Skeletal muscle satellite cell (primary cell): ENCODE results near the gene PRKN.

Experiments used
- H3K27me3 ChIP-seq: 2 replicates; pipeline ENCODE4 v1.7.0; 2013; ENCODE audit warnings: low read length; ENCODE audit not compliant: control insufficient read depth, insufficient read depth
- H3K36me3 ChIP-seq: 2 replicates; pipeline ENCODE4 v1.7.0; 2013; ENCODE audit warnings: mild to moderate bottlenecking, control low read depth, low read length; ENCODE audit not compliant: insufficient read depth
- H3K4me1 ChIP-seq: 2 replicates; pipeline ENCODE4 v1.7.0; 2013; ENCODE audit warnings: low read length; ENCODE audit not compliant: control insufficient read depth, insufficient read depth
- H3K4me2 ChIP-seq: 2 replicates; pipeline ENCODE4 v1.7.0; 2013; ENCODE audit warnings: mild to moderate bottlenecking, low read length
- H3K4me3 ChIP-seq: 2 replicates; pipeline ENCODE4 v1.7.0; 2013; ENCODE audit warnings: low read length
- H3K9ac ChIP-seq: 2 replicates; pipeline ENCODE4 v1.7.0; 2013; ENCODE audit warnings: mild to moderate bottlenecking, low read depth, low read length, moderate library complexity
- H3K9me3 ChIP-seq: replicated peaks from 2 replicates; pipeline ENCODE4 v1.7.0; 2013; ENCODE audit warnings: mild to moderate bottlenecking, control low read depth, low read length

PRKN gene

DNA sequence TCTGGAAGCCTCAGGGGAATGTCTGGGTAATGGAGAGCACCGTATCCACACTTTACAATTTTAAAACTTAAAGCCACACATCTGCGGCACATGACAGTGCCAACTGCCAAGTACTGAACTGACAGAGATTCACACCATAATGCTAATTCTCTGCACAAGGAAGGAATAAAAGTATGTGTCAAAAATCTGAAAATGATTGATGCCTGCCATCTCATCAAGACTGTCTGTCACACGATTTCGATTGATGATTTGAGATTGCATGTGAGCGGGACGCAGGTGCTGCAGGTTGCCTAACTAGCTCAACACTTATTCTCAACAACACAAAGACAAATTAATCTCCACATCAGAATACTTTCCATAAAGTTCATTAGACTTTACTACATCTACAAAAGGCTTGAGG, 391.2 kb downstream of the PRKN start:
- no peak overlapping the region for H3K4me3 ChIP-seq
- H3K4me2 ChIP-seq = no peak overlapping the region
- H3K9ac ChIP-seq = no peak overlapping the region
- no peaks in the 10 kb centered on the region for H3K27me3 ChIP-seq
- H3K36me3 ChIP-seq = no peaks in the 10 kb centered on the region
- H3K9me3 ChIP-seq = no peaks in the 10 kb centered on the region
- H3K4me1 ChIP-seq = no peaks in the 10 kb centered on the region

DNA sequence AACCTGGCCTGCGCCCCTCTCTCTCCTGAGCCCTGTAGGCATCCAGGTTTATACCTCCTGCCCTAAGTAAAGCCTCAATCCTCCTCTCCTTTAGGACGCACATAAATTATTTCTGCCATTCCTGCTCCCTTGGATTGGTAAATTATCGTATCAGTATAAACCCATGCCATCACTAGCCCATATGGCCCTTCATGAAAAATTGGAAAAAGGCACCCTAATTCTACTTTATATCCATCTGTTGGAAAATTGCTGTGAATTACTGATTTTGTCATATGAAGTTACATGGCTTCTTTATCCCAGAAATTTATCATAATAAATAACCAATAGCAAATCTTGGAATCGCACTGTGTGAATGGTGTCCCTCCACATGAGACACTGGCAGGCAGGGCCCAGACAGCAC, 395.2 kb downstream of the PRKN start:
- Histone ChIP-seq H3K9ac (no peak overlapping the region), H3K4me3 (no peak overlapping the region), H3K4me1 (no peaks in the 10 kb centered on the region), H3K9me3 (no peaks in the 10 kb centered on the region), H3K27me3 (no peaks in the 10 kb centered on the region), H3K36me3 (no peaks in the 10 kb centered on the region), H3K4me2 (no peak overlapping the region)

DNA sequence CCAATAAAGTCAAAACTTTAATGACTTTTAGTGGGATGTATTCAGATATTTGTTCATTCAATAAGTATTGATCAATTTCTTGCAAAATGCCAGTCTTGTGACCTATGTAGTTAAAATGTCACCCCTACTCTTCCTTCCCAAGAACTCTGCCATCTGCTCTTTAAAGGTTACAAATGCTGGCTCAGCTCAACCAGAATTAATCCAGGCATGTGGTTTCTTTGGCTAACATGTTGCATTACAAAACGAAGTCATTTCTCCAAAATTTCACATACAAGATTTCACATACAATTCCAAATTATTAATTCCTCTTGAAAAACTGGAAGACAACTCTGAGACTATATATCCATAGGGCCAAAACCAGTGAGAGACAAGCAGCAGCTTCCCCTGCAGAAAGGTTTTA, 395.7 kb downstream of the PRKN start:
- no peak overlapping the region for H3K4me3 ChIP-seq
- no peak overlapping the region for H3K4me2 ChIP-seq
- H3K27me3 ChIP-seq = no peaks in the 10 kb centered on the region
- H3K9ac ChIP-seq = no peak overlapping the region
- no peaks in the 10 kb centered on the region for H3K4me1 ChIP-seq
- H3K36me3 ChIP-seq = no peaks in the 10 kb centered on the region
- no peaks in the 10 kb centered on the region for H3K9me3 ChIP-seq

DNA sequence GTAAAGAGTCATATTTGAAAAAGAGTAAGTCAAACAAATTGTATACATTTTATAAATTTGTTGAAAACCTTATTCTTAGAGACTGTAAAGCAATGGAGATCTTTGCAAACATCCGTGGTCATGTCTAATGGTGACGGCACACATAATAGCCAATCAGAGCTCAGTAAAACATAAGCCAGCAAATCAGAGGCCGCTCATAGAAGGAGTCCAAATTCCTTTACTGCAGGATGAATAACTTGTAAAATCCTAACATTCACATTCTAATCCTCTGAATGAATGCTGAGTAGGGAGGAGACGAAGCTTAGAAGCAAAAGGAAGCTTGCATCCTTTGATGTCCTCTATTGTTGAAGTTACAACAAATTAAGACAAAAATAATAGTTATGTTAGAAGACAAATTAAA, 401.7 kb downstream of the PRKN start:
- H3K9me3 ChIP-seq = no peaks in the 10 kb centered on the region
- H3K27me3 ChIP-seq = no peaks in the 10 kb centered on the region
- no peak overlapping the region for H3K4me2 ChIP-seq
- no peak overlapping the region for H3K4me3 ChIP-seq
- no peak overlapping the region for H3K9ac ChIP-seq
- H3K36me3 ChIP-seq = no peaks in the 10 kb centered on the region
- H3K4me1 ChIP-seq = no peaks in the 10 kb centered on the region

DNA sequence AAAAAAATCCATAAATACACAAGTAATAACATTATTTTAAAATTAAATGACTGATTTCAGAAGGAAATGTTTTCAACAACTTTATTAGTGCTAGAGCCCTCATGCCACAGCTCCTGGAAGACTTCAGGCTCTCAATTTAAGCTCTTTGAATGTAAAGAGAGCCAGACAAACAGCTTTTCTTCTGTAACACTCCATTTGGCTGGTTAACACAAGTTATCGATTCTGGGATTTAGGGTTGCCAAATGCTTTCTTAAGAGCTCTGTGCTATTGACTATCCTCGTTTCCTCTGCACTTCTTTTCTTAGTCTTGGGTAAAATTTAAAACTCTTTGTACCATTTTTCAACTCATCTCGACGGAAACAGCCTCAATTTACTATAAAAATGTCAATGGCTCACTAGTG, 402.5 kb downstream of the PRKN start:
- H3K4me2 ChIP-seq = no peak overlapping the region
- H3K4me1 ChIP-seq = no peaks in the 10 kb centered on the region
- no peaks in the 10 kb centered on the region for H3K9me3 ChIP-seq
- no peaks in the 10 kb centered on the region for H3K27me3 ChIP-seq
- H3K4me3 ChIP-seq = no peak overlapping the region
- no peaks in the 10 kb centered on the region for H3K36me3 ChIP-seq
- H3K9ac ChIP-seq = no peak overlapping the region

DNA sequence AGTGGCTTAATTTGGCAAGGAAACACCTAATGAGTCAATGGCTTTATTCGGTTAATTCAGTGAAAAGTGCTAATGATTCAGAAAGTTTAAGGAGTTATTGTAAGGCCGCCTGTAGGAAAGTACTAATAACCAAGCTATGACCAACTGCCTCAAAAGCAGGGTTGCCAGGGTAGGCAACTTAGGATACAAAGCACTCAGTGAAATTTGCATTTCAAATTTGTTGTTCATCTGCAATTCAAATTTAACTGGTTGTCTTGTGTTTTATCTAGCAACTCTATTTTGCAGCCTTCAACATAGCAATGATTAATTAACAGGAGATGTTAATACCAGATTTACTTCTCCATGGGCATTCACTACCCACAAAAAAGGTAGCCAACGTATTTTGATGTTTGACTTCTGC, 412.3 kb downstream of the PRKN start:
- Histone ChIP-seq H3K4me3 (no peak overlapping the region), H3K36me3 (no peaks in the 10 kb centered on the region), H3K9ac (no peak overlapping the region), H3K4me1 (no peaks in the 10 kb centered on the region), H3K4me2 (no peak overlapping the region), H3K27me3 (no peaks in the 10 kb centered on the region), H3K9me3 (no peaks in the 10 kb centered on the region)

DNA sequence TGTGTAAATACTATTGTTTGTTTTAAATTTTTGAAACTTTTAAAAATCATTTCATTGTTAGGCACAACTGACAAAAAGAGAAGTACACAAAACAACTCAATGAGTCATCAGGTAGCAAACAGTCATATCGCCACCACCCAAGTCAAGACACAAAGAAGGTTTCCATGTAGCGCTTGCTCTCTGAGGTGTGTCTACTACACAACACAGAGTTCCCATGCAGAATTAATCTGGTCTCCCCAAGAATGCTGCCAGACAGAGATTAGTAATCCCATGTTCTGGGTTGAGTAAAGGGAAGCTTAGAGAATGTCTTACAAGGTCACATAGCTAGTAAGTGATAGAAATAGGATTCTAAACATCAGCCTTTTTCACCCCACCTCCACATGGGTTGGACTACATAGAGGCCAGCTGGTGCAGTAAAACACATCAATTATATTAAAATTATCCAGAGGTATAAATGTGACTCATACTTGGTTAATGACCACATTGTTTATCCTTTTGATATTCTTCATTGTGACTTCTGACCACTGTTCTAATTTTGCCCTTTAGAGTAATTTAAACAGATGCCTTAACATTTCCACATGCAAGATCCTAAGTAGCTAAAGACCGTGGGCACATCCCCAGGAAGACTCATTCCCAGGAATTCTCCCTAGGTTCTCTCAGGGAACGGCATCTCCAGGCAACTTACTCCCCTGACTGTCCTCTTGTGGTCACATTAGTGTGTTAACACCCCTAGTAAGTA, 413.5 kb downstream of the PRKN start:
- Histone ChIP-seq H3K27me3 (no peaks in the 10 kb centered on the region), H3K36me3 (no peaks in the 10 kb centered on the region), H3K9ac (no peak overlapping the region), H3K4me1 (no peaks in the 10 kb centered on the region), H3K4me3 (no peak overlapping the region), H3K9me3 (no peaks in the 10 kb centered on the region), H3K4me2 (no peak overlapping the region)

DNA sequence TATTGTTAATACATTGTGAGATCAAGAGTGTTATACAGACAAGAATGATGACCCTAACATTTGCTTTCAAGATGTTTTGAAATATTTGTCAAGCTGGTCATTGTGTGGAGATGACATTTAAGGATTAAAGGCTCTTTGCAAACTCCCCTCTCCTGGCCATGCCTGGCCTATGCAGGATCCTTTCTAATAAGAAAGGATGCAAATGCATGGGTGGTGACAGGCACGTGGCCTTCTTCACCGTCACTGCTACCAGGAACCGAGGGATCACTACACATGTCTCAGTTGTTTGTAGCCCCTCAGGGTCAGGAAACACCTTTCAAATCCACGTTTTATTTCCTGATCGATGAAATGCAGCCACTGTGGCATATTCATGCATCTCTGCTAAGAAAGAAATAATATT, 419.7 kb downstream of the PRKN start:
- Histone ChIP-seq H3K9ac (no peak overlapping the region), H3K4me2 (no peak overlapping the region), H3K4me1 (no peaks in the 10 kb centered on the region), H3K36me3 (no peaks in the 10 kb centered on the region), H3K4me3 (no peak overlapping the region), H3K9me3 (no peaks in the 10 kb centered on the region), H3K27me3 (no peaks in the 10 kb centered on the region)

DNA sequence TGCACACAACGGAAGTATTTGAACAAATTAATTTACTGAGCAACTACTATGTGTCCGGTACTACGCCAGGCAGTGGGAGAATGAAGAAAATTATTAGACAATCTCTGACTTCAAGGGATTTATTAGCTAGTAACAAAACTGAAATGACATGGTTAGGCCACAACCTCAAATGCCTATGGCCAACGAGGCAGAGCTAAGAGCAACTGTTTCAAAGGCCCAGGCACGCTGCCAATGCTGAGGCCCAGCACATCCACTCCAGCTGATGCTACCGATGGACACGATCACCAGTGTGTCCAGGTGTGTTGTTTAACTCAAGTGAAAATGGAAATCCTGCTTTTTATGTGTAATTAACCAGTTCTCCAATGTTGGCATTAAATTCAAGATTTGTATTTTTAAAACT, 420.9 kb downstream of the PRKN start:
- Histone ChIP-seq H3K4me2 (no peak overlapping the region), H3K4me1 (no peaks in the 10 kb centered on the region), H3K36me3 (no peaks in the 10 kb centered on the region), H3K9me3 (no peaks in the 10 kb centered on the region), H3K4me3 (no peak overlapping the region), H3K27me3 (no peaks in the 10 kb centered on the region), H3K9ac (no peak overlapping the region)

DNA sequence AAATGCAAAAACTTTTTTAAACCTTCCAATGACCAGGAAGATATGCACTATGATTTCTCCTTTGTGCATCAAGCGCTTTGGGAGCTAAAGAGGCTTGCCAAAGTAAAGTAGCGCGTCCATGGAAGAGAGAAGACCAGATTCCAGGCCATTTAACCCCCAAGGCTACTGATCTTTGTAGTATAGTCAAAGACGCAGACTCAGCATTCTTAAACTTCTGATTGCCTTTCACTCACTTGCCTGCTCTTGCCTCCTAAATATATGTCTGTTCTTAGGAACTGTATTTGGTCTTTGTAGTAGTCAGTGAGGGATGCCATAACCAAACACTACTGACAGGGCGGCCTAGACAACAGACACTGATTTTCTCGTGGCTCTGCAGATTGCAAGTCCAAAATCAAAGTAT, 426.4 kb downstream of the PRKN start:
- Histone ChIP-seq H3K4me3 (no peak overlapping the region), H3K36me3 (no peaks in the 10 kb centered on the region), H3K27me3 (no peaks in the 10 kb centered on the region), H3K4me1 (no peaks in the 10 kb centered on the region), H3K4me2 (no peak overlapping the region), H3K9ac (no peak overlapping the region), H3K9me3 (no peaks in the 10 kb centered on the region)

DNA sequence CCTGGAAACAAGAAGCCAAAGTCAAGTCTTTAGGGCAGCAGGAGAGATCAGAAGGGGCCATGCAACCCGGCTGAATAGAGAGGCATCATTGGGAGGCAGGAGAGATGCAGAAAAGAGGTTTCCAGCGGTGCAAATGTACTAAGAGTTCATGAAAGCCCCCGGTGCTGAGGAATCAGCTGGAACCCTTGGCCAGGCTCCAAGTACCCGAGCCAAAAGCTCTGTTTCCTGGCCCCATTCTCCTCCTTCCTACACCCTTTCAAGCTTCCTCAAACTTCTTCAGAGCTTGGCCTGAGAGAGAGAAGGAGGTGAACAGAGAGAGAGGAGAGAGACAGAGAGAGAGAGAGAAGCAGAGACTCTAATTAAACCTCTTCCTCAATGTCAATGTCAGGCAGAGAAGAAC, 433.5 kb downstream of the PRKN start:
- H3K36me3 ChIP-seq = no peaks in the 10 kb centered on the region
- H3K4me2 ChIP-seq = no peak overlapping the region
- H3K4me3 ChIP-seq = no peak overlapping the region
- no peaks in the 10 kb centered on the region for H3K9me3 ChIP-seq
- H3K4me1 ChIP-seq = no peaks in the 10 kb centered on the region
- H3K9ac ChIP-seq = no peak overlapping the region
- H3K27me3 ChIP-seq = no peaks in the 10 kb centered on the region

DNA sequence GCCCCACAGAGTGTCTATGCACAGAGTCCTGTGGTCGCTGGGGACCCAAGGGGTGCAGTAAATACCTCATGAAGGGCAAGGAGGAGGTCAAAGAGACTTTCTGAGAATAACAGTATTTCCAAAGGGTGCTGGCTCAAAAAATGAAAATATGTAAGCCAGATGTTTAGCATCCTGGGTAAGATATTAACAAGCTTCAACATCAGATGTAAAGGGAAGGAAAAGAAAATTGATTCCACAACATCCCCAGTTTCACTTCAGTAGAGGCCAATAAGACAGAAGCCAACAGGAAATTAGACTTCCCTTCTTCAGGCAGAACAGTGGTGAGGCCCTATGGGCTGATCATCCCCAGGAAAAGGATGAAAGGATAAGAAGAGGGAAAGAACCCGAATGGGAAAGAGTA, 434.7 kb downstream of the PRKN start:
- Histone ChIP-seq H3K4me3 (no peak overlapping the region), H3K27me3 (no peaks in the 10 kb centered on the region), H3K9me3 (no peaks in the 10 kb centered on the region), H3K36me3 (no peaks in the 10 kb centered on the region), H3K4me1 (no peaks in the 10 kb centered on the region), H3K9ac (no peak overlapping the region), H3K4me2 (no peak overlapping the region)
